Pancreas (tissue), 10 donors: Measurements from ENCODE around the gene LTC4S. TPM values are rescaled to one million over a fixed set of nuclear protein-coding genes. Genes with fewer than 3 reads are reported as not detected.

Experiments used
- ATAC-seq, 4 donors: fragments of 200-7000 bp; cut with Tn5 transposase; one replicate each; pipeline versions ENCODE4 v1.8.0 to v1.9.1; 2020; ENCODE audit warnings: mild to moderate bottlenecking in 4 of 4, moderate library complexity in 4 of 4
- DNase-seq, 6 donors: peaks; one replicate each; pipeline ENCODE4 v3.0.0-alpha.2; 2020
- FAIRE-seq: peaks from 2 replicates; lab custom pipeline; 2012; peaks lifted over from hg19 to GRCh38; lab: Jason Lieb, UNC
- H3K27ac ChIP-seq, 4 donors: fragments of 200-600 bp; sonication (generic); 1 replicate in 3 of 4; 2 replicates in 1 of 4; pipeline versions ENCODE4 v1.5.0 to v1.8.0; 2020
- H3K27me3 ChIP-seq, 4 donors: fragments of 200-600 bp; one replicate each; pipeline ENCODE4 v1.8.0; 2021
- H3K36me3 ChIP-seq, 3 donors: fragments of 200-600 bp; sonication (generic) in 1 of 3; one replicate each; pipeline versions ENCODE4 v1.5.0 to v1.8.0; 2020 to 2021
- H3K4me1 ChIP-seq, 3 donors: fragments of 200-600 bp; one replicate each; pipeline ENCODE4 v1.8.0; 2021
- H3K4me3 ChIP-seq, 4 donors: fragments of 200-600 bp; sonication (generic) in 2 of 4; one replicate each; pipeline versions ENCODE4 v1.5.0 to v1.8.0; 2020 to 2021
- H3K9me3 ChIP-seq, 4 donors: fragments of 200-600 bp; one replicate each; pipeline ENCODE4 v1.8.0; 2021
- WGBS, 2 donors: extraction: QIAGEN DNeasy Blood & Tissue Kit; methylation state at CpG; one replicate each; pipeline ENCODE4 v1.1.7; 2013; 5-methylcytosine and 5-hydroxymethylcytosine counted together
- intact Hi-C, 3 donors: fragments of 100-400 bp; cut with DNase I; formaldehyde crosslinking; loops; one replicate each; pipeline versions ENCODE4 v1.11.1 to v1.14.2; 2022
- polyA plus RNA-seq, 2 donors: library from polyadenylated mRNA; stranded (reverse); fragments of 200-250 nt; gene quantifications; one replicate each; pipeline ENCODE4 v1.2.3, GENCODE V29; 2013
- total RNA-seq, 6 donors: library from RNA; stranded (reverse); fragmentation: NEBNext Ultra II Directional in 4 of 6; extraction: Animal tissue kit (Norgen Biotek cat#: 25700) in 4 of 6; gene quantifications; one replicate each; pipeline versions ENCODE4 v1.2.1 to v1.2.4, GENCODE V29; 2021 to 2023
- TF ChIP-seq, protein P1 (sequence below), 4 donors: fragments of 200-600 bp; sonication (generic) in 3 of 4; IDR thresholded peaks; one replicate each; pipeline versions ENCODE4 v1.5.0 to v1.8.0; 2021; ENCODE audit warnings: antibody characterized with exemption in 4 of 4
- donor health status: healthy with polysubstance abuse.
- donor health status: DM: no; HTN: no; CAD: no; lungs with moderate emphysema.
- donor health status: DM: no; HTN: no; CAD: no.
- donor health status: control.
- donor health status: control.
- donor health status: Bipolar disorder and iron deficiency.
- donor health status: DM: yes; HTN: yes; CAD: no.
- donor health status: DM: no; HTN: no; CAD: no.
- donor health status: DM: no; HTN: no; CAD: no.
- donor health status: DM: yes; HTN: yes; CAD: no.

Gene LTC4S
- total and polyA plus RNA-seq, 8 donors = 1.1 to 10.9 (median 4.8) TPM

DNA sequence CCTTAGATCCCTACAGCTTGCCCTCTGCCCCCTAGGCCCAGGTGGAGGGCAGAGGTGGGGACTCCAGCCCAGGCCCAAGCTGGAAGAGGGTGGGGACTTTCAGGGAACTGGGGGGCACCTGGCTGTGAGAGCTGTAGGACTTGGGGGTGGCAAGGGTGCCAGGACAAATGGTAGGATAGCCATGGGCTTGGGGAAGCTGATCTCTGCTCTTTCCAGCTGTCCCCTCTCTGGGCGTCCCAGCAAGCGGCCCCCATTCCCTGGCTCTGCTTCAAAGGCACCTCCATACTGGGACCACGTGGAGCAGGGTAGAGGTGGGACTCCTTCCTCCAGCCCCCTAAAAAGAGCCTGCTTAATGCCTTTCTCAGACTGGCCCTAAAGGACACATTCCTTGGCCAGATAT is 385 bp downstream of the LTC4S start:
- Histone ChIP-seq H3K4me3 (peak overlapping the region in 1 of 4 donors; percentile 86), H3K27ac (peak overlapping the region in 3 of 4 donors; percentile 68 to 89 (median 74)), H3K9me3 (no peaks in the 10 kb centered on the region), H3K36me3 (peaks cover 0 to 19% (median 8%) of the 10 kb centered on the region in 3 donors), H3K4me1 (peaks cover 5 to 12% (median 6%) of the 10 kb centered on the region in 3 donors), H3K27me3 (no peaks in the 10 kb centered on the region)
- 66 to 78% methylated on average over 3 of the region's 3 CpGs for WGBS, 2 donors
- ATAC-seq (no peak), DNase-seq (peak in 1 of 6 donors; percentile 24), FAIRE-seq (no peak)
- TF ChIP-seq, protein P1, sequence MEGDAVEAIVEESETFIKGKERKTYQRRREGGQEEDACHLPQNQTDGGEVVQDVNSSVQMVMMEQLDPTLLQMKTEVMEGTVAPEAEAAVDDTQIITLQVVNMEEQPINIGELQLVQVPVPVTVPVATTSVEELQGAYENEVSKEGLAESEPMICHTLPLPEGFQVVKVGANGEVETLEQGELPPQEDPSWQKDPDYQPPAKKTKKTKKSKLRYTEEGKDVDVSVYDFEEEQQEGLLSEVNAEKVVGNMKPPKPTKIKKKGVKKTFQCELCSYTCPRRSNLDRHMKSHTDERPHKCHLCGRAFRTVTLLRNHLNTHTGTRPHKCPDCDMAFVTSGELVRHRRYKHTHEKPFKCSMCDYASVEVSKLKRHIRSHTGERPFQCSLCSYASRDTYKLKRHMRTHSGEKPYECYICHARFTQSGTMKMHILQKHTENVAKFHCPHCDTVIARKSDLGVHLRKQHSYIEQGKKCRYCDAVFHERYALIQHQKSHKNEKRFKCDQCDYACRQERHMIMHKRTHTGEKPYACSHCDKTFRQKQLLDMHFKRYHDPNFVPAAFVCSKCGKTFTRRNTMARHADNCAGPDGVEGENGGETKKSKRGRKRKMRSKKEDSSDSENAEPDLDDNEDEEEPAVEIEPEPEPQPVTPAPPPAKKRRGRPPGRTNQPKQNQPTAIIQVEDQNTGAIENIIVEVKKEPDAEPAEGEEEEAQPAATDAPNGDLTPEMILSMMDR (IDR thresholded peaks at IDR 0.05) = no peak
- intact Hi-C loops = loop anchor here in 1 of 3 donors (10.0 kb wide), 1 partner anchor 129 kb away; no protein-coding TSS in a partner anchor

DNA sequence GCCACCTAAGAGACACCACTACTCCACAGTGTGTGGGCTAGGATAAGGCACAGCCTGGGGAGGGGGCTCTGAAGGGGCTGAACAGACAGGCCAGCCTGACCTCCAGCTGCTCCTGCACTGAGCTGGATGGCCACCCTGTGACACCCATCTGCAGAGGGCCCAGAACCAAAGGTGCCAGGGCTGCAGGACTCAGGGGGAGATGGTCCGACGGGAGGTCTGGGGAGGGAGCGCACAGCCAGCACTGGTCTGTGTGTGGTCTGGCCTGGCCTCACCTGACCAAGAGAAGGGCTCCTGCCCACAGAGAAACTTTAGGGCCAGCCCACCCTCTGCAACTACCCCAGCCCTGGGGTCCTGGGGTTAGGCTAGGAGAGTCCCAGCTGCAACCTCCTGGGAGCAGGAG is 789 bp downstream of the LTC4S start:
- Histone ChIP-seq H3K27me3 (no peaks in the 10 kb centered on the region), H3K4me1 (peaks cover 5 to 12% (median 6%) of the 10 kb centered on the region in 3 donors), H3K27ac (peak overlapping the region in 3 of 4 donors; percentile 68 to 91 (median 89)), H3K36me3 (peaks cover 0 to 22% (median 8%) of the 10 kb centered on the region in 3 donors), H3K9me3 (no peaks in the 10 kb centered on the region), H3K4me3 (peak overlapping the region in 2 of 4 donors; percentile 80 to 86)
- no peak for FAIRE-seq
- peak in 4 of 6 donors; percentile 19 to 74 (median 36) for DNase-seq
- TF ChIP-seq, protein P1 (IDR thresholded peaks at IDR 0.05) = no peak
- WGBS, 2 donors = 93 to 94% methylated on average over 3 of the region's 3 CpGs
- intact Hi-C loops = loop anchor here in 1 of 3 donors (10.0 kb wide), 1 partner anchor 130 kb away; no protein-coding TSS in a partner anchor
- no peak for ATAC-seq

DNA sequence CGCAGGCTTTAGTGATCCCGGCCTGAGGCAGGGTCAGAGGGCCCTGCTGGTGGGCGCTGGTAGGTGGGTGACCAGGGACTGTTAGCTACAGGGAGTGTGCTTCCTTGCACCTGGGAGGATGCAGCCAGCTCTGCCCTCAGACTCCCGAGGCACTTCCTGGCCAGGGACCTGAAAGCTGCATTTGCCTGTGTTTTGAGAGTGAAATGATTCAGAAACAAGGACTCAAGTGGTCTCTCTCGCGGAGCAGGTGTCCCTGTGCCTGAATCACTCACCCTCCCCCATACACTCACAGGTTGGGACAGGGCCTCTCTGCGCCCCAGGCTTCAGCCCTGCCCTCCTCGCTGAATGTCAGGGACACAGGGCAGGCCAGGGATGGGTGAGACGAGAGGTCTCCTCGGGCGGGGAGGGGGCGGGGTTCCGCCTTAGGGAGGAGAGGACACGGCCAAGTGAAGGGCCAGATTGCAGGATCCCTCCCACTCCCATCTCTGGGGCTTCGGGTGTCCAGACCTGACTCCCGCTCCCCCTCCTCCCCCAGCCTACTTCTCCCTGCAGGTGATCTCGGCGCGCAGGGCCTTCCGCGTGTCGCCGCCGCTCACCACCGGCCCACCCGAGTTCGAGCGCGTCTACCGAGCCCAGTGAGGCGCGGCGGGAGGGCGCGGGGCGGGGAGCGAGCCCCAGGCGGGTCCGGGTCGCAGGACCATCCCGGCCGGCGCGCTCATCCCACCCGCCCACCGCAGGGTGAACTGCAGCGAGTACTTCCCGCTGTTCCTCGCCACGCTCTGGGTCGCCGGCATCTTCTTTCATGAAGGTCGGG is 1.5 kb downstream of the LTC4S start:
- peak overlapping the region; percentile 69 to 86 (median 78) for H3K4me3 ChIP-seq
- no peaks in the 10 kb centered on the region for H3K27me3 ChIP-seq
- DNase-seq (peak in 5 of 6 donors; percentile 40 to 83 (median 54)), ATAC-seq (peak; percentile 7 to 20 (median 10)), FAIRE-seq (no peak)
- intact Hi-C loops = loop anchor here in 1 of 3 donors (10.0 kb wide), 1 partner anchor 130 kb away; no protein-coding TSS in a partner anchor
- peaks cover 0 to 26% (median 8%) of the 10 kb centered on the region in 3 donors for H3K36me3 ChIP-seq
- TF ChIP-seq, protein P1 (IDR thresholded peaks at IDR 0.05) = no peak
- peaks cover 5 to 12% (median 6%) of the 10 kb centered on the region in 3 donors for H3K4me1 ChIP-seq
- no peaks in the 10 kb centered on the region for H3K9me3 ChIP-seq
- 4 to 7% methylated on average over 30 to 53 of the region's 53 CpGs for WGBS, 2 donors
- peak overlapping the region; percentile 84 to 91 (median 90) for H3K27ac ChIP-seq

DNA sequence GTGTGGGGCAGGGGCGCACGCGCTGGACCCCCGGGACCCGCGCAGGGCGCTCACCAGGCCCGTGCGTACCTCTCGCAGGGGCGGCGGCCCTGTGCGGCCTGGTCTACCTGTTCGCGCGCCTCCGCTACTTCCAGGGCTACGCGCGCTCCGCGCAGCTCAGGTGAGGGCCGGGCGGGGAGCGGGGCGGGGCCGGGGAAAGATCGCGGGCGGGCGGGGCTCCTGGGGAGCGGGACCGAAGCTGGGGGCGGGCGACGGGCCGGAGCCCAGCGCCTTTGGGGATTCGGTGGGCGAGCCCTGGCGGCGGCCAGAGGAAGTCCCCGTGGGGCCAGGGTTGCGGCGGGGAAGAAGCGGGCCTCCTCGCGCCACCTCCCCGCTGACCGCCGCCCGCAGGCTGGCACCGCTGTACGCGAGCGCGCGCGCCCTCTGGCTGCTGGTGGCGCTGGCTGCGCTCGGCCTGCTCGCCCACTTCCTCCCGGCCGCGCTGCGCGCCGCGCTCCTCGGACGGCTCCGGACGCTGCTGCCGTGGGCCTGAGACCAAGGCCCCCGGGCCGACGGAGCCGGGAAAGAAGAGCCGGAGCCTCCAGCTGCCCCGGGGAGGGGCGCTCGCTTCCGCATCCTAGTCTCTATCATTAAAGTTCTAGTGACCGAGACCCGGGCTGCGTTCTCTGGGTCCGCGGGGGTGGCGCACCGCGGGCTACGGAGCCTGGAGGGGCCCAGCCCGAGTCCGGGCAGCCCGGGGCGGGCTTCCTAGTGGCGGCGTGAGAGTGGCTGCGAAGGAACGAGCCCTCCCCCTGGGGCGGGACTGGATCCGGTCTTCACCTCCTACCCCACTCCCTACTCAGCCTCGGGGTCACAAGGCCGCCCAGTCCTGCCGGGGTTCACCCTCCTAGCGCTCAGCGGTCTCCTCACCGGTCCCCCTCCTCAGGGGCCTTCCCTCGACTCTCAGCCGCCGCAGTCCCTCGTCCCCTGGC is 2.4 kb downstream of the LTC4S start:
- FAIRE-seq (no peak), ATAC-seq (peak; percentile 83 to 87 (median 86)), DNase-seq (peak; percentile 81 to 93 (median 88))
- Histone ChIP-seq H3K27ac (peak overlapping the region; percentile 84 to 91 (median 90)), H3K36me3 (peaks cover 0 to 29% (median 8%) of the 10 kb centered on the region in 3 donors), H3K4me3 (peak overlapping the region; percentile 69 to 86 (median 78)), H3K4me1 (peaks cover 5 to 12% (median 6%) of the 10 kb centered on the region in 3 donors), H3K9me3 (no peaks in the 10 kb centered on the region), H3K27me3 (no peaks in the 10 kb centered on the region)
- intact Hi-C loops = loop anchor here in 1 of 3 donors (10.0 kb wide), 1 partner anchor 131 kb away; no protein-coding TSS in a partner anchor
- 1 to 2% methylated on average over 64 to 113 of the region's 113 CpGs for WGBS, 2 donors
- TF ChIP-seq, protein P1 (IDR thresholded peaks at IDR 0.05) = peak; percentile 63 to 79 (median 74)
